Inflammatory macrophage (primary cell): ENCODE measurements around the gene ZNF506.
A peak's percentile ranks its signal among the peaks of the same experiment; 100 is the strongest.
"Not testable (repeated sequence)": the region's sequence is repeated elsewhere in the genome, so short reads cannot be mapped to it uniquely, and the experiment has no call there.

Experiments
- DNase-seq, 2 donors: peaks; one replicate each; pipeline ENCODE4 v3.0.0-alpha.2; 2020 to 2022

Gene ZNF506

DNA sequence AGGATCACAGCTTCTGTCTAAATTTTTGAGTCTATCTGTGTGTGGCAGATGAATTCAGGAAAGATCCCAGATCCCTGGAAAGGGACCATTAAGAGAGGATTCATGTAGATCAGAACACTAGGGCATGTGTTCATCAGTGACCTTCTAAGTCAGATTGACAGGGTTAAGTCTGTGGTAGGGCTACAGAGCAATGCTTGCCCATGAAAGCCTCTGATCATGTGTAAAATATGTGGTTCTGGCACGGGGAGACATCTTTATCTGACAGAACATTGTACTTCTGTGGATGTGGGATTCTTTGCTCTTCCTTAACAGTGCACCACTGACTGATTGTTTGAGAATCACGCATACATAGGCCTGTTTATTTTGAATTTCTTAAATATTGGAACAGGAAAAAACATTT lies 42.9 kb downstream of the ZNF506 start:
- no peak for DNase-seq

DNA sequence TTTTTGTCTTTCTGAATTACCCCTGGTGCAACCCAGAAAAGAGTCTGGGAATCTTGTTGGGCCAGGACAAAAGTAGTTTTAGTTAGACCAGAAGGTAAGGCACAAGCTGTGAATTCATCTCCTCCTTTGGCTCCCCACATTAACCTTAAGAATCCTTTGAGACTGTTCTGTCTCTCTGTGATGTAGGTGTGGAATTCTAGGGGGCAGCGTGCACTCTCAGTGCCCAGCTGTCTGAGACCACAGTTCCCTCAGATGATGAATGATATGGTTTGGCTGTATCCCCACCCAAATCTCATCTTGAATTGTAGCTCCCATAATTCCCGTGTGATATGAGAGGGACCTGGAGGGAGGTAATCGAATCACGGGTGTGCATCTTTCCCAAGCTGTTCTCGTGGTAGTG lies 43.9 kb downstream of the ZNF506 start:
- no peak for DNase-seq

DNA sequence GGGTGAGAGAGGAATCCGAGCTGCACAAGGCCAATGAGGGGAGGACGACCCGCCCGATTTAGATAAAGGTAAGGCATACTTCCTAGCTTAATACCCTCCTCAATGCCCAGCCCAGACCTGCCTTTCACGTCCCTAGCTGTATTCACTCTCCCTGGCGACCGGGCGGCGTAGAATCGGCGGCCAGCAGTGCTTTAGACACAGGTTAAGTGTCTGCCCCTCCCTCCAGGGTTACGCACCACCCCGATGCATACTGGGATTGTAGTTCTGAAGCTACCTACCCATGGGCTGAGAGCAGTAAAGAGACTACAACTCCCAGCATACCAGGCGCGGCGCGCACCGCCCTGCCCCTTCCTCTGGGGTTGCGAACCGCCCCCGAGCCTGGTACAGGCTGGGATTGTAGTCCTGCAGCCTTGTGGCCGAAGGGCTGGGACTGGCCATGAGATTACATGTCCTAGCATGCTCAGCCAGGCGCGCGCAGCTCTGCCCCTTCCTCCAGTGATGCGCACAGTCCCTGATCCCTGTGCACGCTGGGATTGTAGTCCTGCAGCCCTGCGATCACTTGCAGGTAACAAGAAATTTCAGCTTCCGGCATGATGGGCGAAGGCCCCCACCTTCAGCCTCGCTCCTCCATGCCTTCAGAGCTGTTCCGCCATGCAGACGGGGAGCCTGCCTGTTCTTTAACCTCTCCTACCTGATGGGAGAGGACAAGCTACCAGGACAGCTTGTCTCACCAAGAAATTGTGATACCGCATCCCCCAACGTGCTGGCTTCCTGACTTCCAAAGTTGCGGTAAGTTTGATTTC lies 45.1 kb downstream of the ZNF506 start:
- DNase-seq = peak; percentile 97 to 98

DNA sequence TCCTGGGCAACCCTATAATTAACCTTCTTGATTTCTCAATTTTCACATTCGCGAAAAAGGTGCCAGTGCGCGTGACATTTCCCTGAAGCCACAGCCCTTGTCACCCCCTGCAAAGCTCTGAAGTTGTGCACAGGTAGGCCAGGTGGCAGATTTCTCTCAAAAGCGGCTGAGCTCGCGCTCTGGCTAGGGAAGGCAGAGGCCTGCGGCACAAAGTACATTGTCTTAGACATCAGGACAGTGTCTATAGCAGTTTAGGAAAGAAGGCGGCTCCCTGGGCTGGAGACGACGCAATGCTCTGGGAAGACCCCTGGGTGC lies 45.7 kb downstream of the ZNF506 start:
- DNase-seq = no peak

DNA sequence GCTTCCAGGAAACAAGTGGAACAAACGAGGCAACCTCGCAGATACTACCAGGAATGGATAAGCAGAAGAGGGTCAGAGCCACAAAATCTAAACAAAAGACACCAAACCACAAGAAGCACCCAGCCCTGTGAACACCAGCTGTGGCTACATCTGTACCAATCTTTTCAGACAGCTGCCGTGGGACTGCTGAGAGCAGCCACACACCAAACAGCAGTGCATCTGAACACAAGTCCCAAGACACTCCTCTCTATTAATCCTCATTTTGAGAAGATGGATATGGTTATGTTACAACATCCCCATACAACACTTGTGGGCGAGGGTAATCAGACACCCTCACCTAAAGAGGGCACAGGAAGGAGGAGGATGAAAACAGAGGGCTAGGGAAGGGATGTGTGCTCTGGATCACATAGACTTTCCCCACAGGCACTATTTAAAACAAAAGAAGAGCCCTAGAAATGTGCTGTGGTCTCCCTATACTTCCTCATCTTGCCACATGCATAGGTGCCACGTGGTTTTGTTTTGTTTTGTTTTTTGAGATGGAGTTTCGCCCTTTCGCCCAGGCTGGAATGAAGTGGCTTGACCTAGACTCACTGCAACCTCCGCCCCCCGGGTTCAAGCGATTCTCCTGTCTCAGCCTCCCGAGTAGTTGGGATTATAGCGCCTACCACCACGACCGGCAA lies 47.1 kb downstream of the ZNF506 start:
- DNase-seq = no peak

DNA sequence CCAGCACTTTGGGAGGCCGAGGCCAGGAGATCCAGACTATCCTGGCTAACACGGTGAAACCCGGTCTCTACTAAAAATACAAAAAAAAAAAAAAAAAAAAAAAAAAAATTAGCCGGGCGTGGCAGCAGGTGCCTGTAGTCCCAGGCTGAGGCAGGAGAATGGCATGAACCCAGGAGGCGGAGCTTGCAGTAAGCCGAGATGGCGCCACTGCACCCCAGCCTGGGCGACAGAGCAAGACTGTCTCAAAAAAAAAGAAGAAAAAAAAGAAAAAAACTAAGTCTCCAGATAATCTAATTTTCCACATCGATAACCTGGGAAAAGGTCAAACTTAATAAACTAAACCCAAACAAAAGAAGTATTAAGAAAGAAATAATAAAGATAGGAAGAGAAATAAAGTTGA lies 49.6 kb downstream of the ZNF506 start:
- DNase-seq = not testable (repeated sequence)

DNA sequence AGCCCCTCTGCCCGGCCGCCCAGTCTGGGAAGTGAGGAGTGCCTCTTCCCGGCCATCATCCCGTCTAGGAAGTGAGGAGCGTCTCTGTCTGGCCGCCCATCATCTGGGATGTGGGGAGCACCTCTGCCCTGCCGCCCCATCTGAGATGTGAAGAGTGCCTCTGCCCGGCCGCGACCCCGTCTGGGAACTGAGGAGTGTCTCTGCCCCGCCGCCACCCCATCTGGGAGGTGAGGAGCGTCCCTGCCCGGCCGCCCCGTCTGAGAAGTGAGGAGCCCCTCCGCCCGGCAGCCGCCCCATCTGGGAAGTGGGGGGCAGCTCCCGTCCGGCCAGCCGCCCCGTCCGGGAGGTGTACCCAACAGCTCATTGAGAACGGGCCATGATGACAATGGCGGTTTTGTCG lies 51.6 kb downstream of the ZNF506 start:
- not testable (repeated sequence) for DNase-seq

DNA sequence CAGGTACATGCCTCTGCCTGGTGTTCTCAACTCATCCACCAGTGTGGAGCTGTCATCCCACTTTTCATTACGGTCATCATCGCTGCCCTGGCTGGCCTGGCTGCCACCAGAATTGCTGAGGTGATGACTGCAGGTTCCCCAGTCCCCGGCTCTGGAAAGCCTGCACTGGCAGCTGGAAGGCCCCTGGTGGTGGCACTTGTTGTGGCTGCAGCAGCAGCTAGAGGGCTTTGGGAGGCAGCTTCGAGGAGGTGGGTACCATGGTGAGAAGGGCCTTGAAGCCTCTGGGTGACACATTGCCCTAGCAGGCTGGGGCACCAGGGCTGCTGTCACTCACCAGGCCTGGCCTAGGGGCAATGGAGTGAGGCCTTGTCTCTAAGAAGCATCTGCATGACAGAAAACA lies 63.4 kb downstream of the ZNF506 start:
- DNase-seq = no peak

DNA sequence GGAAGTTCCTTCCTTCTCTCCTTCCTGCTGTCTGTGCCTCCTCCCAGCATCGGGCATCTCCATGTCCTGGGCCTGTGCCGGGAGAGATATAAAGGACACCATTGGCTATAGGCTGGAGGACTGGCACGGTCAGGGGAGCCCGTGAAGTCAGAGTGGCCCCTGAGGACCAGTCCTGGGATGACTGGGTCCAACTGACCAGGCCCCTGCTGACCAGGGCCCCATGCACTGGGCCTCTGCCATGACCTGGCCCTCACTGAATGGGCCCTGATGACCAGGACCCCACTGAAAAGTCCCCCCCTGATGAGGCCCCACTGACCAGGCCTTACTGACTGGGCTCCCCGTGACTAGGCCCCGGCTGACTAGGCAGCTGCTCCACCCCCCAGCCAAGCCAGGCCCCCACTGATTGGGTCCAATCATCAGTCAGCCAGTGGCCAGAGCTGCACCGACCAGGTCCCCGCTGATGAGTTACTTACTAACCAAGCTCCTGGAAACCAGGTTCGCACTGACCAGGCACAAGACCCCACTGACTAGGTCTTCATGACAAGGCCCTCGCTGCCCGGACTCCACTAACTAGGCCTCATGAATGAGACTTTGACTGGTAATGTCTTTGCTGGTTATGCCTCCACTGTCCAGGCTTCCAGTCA lies 68.7 kb downstream of the ZNF506 start:
- no peak for DNase-seq

DNA sequence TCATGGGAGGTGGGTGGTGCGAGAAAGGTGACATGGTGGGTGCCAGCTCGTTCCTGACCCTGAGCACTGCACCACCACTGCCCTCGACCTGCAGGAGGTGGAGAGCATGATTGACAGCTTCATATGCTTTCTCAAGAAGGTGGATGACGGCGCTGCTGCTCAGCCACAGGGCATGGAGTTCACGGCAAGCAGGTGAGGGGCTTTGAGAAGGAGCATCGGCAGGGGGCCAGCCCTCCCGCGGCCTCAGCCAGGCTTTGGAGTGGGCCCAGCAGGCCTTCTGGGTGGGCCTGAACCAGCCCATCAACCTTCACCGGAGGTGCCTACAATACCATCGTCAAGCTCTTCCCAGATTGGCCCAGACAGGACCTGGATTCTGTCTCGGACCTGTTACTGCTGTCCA lies 69.7 kb downstream of the ZNF506 start:
- DNase-seq = no peak

DNA sequence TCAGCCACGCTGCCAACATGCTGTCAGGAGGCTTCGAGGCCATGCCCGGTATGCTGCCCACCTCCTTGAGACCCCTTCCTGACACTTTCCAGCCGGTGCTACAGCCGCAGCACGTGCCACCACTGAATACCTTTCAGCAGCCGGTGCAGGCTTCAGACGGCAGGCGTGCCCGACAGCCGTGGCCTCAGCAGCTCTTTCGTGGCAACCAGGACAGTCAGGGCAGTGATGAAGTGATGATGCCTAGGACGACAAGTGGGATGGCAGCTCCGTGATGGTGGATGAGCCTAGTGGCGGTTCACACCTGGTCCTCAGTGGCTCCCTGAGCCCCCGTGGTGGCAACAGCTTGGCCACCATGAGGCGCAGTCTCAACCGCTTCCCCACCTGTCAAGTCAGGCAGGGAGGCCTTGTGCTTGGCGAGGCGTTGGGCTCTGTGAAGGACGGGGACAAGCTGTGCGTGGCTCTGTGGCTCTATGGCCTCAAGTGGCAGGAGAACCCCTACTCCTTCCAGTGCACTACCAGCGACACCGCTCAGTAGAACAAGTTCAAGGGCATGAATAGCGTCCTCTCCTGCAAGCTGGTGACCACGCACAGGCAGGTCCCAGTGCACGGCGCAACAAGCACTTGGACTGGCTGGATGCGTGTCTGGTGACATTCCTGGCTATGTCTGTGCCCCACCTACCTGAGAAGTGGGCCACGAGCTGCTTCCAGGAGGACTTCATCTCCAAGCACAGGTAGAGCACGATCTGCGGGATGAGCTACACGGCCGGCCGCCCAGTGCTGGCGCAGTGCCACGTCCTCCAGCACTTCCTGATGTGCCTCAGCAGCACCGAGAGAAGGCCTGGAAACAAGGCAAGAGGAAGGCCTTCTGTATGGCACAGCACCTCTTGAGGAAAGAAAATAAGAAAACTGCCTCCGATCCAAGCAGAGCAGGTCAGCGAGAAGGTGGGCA lies 70.4 kb downstream of the ZNF506 start:
- no peak for DNase-seq

DNA sequence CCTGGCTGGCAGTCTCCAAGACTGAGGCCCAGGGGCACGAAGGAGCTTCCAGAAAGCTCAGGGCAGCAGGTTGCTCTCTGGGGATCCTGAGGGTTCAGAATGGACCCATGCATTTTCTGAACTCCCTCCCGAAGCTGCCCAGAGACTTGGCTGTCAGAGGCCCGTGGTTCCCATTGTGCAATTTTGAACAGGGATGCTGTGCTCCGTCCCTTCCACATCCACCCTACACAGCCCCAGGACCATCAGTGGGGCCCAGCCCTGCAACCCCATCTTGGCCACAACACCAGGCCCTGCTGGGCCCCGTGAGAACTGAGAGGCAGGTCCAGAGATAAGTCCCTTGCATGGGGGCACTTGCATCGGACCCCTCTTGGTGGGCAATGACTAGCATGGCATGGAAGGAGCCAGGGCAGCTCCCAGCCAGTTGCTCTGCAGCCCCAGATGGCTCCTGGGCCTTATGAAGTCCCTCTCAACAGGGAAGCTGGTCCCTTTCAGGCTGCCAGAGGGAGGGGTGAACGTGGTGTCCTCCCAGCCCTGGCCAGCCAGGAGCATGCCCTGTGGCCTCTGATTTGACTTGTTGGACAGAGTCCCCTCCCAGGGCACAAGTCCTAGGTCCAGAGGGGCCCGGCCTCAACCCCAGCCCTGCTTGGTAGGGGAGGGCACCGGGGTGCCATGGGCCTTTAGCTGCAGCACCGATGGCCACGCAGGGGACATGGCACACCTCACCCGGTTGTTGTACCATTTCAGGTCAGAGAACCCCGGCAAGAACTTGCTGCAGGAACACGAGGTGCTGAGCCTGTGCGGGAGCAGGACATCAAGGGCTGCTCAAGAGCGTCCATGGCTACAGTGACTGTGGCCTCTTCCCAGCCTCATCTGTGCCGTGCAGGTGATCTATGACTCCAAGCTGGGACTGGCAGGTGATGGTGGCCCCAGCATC lies 71.4 kb downstream of the ZNF506 start:
- no peak for DNase-seq

DNA sequence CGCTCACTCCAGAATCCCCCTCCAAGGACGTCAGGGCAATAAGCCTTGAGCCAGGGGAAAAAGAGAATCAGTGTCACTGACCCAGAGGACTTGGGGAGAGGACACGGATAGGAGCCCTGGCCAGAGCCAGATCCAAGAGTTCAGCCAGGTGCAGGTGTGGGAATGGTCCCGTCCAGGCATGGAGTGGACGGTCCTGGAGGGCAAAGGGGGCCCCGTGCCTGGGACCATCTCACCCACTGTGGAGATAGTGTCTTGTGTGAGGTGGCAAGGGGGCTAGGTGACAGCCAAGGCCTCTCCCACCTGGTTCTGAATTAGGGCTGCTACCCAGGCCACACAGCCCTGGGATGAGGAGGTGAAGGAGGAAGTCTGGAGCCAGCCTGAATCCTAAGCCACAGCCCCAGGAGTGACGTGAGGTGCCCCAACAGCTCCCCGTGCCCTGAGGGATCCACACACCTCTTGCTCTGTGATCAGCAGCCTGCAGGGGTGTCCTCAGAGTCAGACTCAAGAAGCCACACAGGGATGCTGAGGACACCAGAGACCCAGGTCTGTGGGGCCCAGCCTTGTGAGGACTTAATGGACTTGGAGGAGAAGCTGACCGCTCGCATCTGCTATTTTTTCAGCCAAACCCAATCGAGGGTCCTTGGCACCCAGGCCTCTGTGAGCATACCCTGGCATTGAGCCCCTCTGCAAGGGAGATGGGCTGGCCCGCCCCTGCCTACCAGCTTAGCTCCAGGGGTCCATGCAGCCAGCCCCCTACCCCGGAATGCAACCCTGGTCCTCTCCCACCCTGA lies 72.2 kb downstream of the ZNF506 start:
- no peak for DNase-seq

DNA sequence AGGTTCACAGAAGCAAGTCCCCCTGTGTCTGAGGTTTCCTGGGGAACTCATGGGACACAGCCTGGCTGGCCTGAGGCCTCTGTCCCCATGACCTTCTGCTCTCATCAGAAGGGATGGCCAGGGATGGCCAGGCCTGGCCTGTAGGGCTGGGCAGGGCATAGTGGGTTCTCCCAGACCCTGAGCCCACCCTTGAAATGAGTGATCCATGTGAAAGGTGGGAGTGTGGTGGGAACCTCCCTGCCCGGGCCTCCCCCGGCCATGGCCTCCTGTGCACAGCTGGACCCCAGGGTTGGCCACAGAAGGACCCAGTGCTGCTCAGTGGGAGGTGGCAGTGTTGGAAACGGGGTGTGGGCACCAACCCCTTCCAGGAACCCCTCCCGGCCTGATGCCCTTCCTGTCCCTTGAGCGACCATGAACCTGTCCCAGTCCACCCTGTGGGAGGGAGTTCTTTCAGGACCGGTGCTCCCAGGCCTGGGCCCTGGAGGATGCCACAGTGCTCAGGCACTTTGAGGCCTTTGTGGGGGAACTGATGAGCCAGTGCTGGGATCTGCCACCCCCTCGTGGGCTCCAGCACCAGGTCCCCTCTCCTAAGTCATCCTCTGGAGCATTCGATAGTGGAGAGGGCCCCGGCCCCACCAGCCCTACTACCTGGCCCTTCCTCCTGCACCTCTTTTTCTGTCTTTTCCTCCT lies 73.2 kb downstream of the ZNF506 start:
- no peak for DNase-seq

DNA sequence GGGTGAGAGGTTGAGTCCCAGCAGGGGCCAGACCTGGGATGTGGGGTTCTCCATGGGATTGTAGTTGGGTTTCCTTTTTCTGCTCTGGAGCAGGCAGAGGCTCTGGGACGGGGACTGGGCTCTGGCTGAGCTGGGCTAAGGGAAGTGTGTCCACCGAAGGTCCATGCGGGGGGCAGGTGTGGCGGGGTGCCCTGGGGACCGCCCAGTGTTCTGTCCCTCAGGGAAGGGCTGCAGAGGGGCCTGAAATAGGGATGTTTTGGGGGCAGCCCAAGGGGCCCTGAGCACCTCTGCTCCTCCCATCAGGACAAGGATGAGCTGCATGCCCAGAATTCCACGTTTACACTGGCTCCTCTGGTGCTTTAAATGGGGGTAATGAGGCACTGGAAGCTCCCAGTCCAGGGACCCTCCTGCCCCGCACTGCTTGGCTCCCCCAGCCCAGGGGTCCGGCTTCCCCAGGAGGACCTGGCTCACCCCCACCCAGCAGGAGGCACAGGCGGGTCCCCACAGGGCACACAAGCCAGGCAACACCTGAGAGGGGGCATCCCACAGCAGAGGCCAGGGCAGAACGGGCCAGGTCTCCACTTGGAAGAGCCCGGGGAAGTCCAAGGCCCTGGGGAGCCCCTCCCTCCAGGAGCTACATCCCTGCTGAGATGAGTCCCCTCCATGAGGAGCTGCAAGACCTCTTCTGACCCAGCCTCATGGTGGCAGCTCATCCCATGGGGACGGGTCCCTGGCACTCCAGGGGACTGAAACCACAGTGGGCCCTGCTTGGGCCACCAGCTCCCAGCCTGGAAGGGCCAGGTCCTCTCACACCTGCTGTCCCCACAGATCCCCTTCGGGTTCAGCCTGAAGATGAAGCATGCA lies 74.0 kb downstream of the ZNF506 start:
- no peak for DNase-seq

DNA sequence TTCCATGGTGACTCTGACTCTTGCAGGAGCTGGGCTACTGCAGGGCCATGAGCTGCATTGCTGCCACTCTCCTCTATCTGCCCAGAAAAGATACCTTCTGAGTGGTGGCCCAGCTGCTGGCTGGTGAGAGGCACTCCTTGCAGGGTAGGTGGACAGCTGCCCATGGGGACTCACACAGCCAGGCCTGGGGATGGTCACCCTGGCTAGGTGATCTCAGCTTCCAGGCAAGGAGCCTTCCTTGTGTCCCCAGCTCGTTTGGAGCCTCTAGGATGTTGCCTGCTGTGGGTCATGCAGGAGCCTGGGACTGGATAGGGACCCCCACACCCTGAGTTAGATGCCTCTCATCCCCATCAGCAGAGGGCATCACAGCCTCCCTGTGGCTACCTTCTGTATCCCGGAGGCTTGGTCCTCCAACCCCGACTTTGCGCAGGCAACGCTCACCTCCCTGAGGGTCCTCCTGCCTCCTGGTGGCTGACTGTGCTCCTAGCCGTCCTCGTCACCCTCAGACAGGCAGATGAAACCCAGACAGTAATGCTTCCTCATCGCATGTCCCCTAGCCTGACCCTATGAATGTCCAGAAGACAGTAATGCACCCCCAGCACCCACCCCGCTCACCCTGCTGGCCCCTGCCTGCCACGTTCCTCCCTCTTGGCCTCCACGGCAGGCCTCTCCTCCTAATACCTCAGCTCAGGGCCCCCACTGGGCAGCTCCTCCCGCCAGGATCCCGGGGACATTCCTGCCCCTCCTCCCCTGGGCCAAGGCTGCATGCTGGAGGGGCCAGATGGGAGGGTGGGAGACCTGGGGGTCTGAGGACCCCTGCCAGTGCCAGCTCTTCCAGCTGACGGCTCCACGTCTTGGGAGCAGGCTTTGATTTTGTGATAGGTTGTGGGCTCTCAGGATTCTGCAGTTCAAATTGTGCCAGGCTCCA lies 75.0 kb downstream of the ZNF506 start:
- no peak for DNase-seq

DNA sequence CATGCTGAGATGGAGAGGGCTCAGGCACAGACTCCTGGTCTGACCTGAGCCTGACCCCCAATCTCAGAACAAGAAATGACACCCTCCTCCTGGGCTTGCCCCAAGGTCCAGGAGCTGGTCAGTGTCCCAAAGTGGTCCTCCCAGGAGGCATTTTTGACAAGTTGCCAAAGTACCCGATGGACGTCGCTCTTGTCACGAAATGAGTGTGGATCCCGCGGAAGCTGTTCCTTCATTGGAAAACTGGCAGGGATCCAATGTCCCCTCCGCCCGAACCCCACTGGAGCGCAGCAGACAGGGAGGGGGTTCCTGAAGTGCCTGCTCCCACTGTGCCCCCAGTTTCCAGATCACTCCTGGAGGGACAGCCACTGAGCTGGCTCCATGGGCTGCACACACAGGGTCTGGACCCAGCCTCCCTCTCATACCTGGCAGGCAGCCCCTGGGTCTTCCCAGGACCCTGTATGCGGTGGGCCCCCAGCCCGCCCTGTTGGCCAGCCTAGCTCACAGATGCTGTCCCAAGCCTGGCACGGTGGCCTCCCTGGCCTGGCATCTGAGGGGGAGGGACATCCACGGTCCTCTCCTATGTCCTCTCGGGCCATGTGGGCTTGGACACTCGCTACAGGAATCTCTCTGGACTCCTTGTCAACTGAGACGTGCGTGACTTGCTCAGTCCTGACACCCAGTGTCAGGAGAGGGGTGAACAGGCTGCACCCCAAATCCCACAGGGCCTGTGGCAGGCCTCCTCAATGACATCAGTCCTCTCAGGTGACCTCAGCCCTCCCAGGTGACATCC lies 75.9 kb downstream of the ZNF506 start:
- no peak for DNase-seq
